ENCODE data around the gene PROK2.

PROK2 gene

DNA sequence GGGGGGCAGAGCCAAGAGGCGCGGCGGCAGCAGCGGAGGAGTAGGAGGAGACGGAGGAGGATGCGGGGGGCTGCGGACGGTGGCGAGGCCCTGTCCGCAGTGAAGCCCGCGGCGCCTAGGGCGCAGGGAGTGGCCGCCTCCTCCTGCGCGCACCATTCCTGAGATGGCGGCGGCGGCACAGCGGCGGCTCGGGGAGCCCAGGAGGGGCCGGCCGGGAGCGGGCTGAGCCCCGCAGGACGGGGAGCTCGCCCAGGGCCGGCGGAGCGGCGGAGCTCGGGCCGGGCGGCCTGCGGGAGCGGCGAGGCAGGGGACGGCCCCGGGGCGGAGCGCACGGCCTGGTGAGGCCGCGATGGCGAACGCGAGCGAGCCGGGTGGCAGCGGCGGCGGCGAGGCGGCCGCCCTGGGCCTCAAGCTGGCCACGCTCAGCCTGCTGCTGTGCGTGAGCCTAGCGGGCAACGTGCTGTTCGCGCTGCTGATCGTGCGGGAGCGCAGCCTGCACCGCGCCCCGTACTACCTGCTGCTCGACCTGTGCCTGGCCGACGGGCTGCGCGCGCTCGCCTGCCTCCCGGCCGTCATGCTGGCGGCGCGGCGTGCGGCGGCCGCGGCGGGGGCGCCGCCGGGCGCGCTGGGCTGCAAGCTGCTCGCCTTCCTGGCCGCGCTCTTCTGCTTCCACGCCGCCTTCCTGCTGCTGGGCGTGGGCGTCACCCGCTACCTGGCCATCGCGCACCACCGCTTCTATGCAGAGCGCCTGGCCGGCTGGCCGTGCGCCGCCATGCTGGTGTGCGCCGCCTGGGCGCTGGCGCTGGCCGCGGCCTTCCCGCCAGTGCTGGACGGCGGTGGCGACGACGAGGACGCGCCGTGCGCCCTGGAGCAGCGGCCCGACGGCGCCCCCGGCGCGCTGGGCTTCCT lies 31.0 kb downstream of the PROK2 start, which contains the start of gene GPR27:
Gene GPR27, plus strand, starts transcription at position 155 of the 909 bp plus-strand sequence. Its CDS starts 195 bp downstream, at position 350.
- DNase-seq (ENCODE audit: low read depth), result no peak
- H3K4me3 ChIP-seq (ENCODE audit: control insufficient read depth, low read depth, low read length), result no peak within 1 kb of the TSS; the same call in 1 of the 2 replicates
- TF ChIP-seq, protein P1, sequence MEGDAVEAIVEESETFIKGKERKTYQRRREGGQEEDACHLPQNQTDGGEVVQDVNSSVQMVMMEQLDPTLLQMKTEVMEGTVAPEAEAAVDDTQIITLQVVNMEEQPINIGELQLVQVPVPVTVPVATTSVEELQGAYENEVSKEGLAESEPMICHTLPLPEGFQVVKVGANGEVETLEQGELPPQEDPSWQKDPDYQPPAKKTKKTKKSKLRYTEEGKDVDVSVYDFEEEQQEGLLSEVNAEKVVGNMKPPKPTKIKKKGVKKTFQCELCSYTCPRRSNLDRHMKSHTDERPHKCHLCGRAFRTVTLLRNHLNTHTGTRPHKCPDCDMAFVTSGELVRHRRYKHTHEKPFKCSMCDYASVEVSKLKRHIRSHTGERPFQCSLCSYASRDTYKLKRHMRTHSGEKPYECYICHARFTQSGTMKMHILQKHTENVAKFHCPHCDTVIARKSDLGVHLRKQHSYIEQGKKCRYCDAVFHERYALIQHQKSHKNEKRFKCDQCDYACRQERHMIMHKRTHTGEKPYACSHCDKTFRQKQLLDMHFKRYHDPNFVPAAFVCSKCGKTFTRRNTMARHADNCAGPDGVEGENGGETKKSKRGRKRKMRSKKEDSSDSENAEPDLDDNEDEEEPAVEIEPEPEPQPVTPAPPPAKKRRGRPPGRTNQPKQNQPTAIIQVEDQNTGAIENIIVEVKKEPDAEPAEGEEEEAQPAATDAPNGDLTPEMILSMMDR (IDR thresholded peaks at IDR 0.05; ENCODE audit: control insufficient read depth, insufficient read depth, low read depth, low read length, missing control alignments), result no peak

DNA sequence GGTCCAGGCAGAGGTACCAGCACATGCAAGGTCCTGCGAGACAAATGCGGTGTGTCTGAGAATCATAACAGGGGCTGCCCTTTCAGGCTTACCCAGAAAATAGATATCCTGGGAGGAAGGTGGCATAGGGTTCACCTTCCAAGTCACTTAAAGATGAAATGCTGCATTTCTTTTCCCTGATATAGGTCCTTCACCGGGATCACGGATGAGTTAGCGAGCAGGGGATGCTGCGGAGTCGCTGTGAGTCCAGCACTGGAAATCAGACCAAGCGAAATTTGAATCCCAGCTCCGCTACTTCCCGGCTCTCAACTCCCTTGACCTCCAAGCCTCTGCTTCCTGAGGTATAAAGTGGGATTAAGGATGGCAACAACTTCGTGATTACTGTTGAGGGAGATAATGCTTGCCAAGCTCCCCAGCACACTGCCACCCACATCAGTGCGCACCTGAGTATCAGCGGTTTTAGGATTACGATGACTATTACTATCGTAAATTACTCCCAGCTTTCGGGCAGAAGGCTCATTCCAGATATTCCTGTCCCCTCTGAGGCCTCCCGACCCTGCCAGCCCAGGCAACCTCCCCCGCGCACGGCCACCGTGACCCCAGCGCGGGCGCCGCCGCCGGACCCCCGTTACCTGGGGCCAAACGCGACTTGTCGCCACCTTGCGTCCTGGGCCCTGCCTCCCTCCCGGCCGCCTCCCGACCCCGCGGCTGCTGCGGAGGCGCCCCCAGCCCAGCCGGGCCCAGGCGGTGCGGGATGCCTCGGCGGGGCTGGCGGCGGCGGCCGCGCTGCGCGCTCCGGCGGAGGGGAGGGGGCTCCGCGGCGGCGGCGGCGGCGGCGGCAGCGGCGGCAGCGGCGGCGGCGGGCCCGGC lies 31.9 kb downstream of the PROK2 start:
- no peak for DNase-seq (ENCODE audit: low read depth)
- H3K4me3 ChIP-seq (ENCODE audit: control insufficient read depth, low read depth, low read length), result no peak overlapping the region; the same call in 1 of the 2 replicates
- TF ChIP-seq, protein P1 (IDR thresholded peaks at IDR 0.05; ENCODE audit: control insufficient read depth, insufficient read depth, low read depth, low read length, missing control alignments), result no peak

DNA sequence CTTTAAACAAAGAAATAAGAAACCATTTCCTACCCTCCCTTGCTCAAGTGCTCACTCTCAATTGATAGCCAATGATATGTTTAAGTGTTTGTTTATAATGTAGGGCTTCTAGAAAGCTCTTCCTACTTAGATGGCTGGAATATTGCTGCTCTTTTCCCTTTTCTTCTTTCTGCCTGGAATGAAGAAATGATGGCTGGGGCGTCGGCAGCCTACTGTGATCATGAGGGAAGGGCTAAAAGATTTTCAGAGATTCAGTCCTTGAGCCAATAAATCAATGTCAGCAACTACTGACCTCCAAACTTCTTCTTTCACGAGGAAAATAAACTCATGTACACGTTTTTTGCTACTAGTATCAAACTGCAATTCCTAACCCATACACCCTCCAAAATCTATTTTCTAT lies 33.3 kb downstream of the PROK2 start:
- DNase-seq (ENCODE audit: low read depth), result no peak
- TF ChIP-seq, protein P1 (IDR thresholded peaks at IDR 0.05; ENCODE audit: control insufficient read depth, insufficient read depth, low read depth, low read length, missing control alignments), result no peak
- no peak overlapping the region for H3K4me3 ChIP-seq (ENCODE audit: control insufficient read depth, low read depth, low read length)

DNA sequence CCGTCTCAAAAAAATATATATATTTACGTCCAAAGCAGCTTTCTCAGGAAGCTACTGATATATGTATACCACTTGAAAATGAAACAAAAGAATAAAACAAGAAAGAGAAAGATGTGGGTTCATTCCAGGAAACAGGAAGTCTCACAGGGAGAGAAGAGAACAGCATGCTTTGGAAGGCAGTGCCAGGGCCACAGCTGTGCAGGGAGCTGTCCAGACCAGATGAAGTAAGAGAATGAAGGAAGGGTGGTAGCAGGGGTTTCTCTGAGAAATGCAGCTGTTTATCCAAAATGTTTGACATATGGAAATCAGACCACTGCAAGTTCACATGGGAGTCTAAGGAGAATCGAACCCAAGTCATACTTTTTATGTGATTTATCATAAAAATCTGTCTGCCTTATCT lies 40.2 kb downstream of the PROK2 start:
- no peak overlapping the region for H3K4me3 ChIP-seq (ENCODE audit: control insufficient read depth, low read depth, low read length)
- no peak for DNase-seq (ENCODE audit: low read depth)
- TF ChIP-seq, protein P1 (IDR thresholded peaks at IDR 0.05; ENCODE audit: control insufficient read depth, insufficient read depth, low read depth, low read length, missing control alignments), result no peak

DNA sequence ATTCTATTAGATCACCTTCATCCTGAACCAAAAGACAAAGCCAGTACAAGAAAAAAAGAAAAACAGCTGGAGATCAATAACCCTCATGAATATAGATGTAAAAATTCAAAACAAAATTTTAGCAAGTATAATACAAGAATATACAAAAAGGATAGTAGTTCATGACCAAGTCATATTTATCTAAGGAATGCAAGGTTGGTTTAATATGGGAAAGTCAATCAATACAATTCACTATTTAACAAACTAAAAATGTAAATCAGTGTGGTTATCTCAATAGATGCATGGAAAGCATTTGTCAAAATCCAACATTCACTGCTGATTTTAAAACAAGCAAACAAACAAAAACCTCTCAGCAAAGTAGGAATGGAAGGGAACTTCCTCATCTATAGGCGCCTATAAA lies 42.3 kb downstream of the PROK2 start:
- no peak overlapping the region for H3K4me3 ChIP-seq (ENCODE audit: control insufficient read depth, low read depth, low read length)
- DNase-seq (ENCODE audit: low read depth), result no peak
- TF ChIP-seq, protein P1 (IDR thresholded peaks at IDR 0.05; ENCODE audit: control insufficient read depth, insufficient read depth, low read depth, low read length, missing control alignments), result no peak

DNA sequence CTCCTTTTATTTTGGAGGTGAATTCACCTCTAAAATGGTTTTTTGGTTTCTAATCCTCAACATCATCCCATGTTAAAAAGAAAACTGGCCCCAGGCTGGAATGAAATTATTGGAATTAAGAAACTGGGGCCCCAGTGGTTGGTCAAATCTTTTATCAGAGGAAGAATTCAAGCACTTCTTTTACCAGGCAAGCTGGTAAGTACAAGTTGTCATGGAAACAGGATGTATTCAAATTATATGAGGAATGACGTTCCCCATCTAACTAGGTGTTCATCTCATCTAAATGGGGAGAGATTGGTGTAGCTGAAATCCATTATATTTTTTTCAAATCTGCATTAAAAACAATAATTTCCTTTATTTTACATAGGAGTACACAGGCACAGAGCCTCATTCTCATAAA lies 50.1 kb downstream of the PROK2 start:
- TF ChIP-seq, protein P1 (IDR thresholded peaks at IDR 0.05; ENCODE audit: control insufficient read depth, insufficient read depth, low read depth, low read length, missing control alignments), result no peak
- H3K4me3 ChIP-seq (ENCODE audit: control insufficient read depth, low read depth, low read length), result no peak overlapping the region
- no peak for DNase-seq (ENCODE audit: low read depth)

Data from AG09309 (cell line).